ENCODE results near the gene CARNS1. TPM values are rescaled to one million over a fixed set of nuclear protein-coding genes. Genes with fewer than 3 reads are reported as not detected.

CARNS1 gene
- total and polyA plus RNA-seq, 12 donors, result 0.10 to 0.80 (median 0.35) TPM; not detected in 1

DNA sequence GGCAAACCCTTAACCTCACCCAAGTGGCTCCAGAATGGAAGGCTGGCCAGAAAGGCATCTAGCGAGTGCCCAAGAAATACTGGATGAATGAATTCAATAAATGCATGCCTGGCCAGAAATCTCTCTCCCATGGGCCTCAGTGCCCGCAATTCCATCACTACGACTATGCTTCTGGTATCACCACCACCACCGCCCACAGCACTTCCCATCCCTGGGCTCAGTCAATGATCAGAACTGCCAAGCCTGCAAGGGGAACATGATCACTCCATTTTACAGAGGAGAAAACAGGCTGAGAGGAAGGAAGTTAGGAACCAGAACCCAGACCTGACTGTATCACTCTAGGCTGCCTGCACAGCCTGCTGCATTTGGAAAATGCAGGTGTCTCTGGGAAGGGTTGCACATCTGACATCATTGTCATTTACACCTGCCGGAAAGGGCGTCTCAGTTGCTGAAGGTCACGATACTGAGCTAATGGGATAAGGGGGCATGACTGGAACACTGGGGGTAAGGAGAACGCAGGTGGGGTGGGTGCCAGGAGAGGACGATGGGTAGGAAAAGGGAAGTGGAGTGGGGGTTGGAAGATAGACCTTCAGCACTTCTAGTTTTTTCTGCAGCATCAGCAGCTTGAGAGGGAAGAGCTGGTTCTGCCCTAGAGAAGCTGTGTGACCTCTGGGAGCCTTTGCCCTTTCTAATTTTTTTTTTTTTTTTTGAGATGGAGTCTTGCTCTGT, 33.8 kb downstream of the CARNS1 start:
- Histone ChIP-seq H3K27me3 (no peaks in the 10 kb centered on the region), H3K36me3 (replicated peaks in 1 of 2) (no peaks in the 10 kb centered on the region), H3K4me1 (replicated peaks in 1 of 2) (peaks cover 0 to 2% of the 10 kb centered on the region in 2 donors), H3K27ac (peak overlapping the region in 1 of 5 donors; percentile 45), H3K9me3 (replicated peaks in 1 of 3) (no peaks in the 10 kb centered on the region), H3K4me3 (no peak overlapping the region)
- intact Hi-C loops (cut with DNase I), result no loop called here
- no peak for DNase-seq
- 61 to 73% (median 65%) methylated on average over 9 of the region's 9 CpGs for WGBS, 4 donors
- TF ChIP-seq, protein P1, sequence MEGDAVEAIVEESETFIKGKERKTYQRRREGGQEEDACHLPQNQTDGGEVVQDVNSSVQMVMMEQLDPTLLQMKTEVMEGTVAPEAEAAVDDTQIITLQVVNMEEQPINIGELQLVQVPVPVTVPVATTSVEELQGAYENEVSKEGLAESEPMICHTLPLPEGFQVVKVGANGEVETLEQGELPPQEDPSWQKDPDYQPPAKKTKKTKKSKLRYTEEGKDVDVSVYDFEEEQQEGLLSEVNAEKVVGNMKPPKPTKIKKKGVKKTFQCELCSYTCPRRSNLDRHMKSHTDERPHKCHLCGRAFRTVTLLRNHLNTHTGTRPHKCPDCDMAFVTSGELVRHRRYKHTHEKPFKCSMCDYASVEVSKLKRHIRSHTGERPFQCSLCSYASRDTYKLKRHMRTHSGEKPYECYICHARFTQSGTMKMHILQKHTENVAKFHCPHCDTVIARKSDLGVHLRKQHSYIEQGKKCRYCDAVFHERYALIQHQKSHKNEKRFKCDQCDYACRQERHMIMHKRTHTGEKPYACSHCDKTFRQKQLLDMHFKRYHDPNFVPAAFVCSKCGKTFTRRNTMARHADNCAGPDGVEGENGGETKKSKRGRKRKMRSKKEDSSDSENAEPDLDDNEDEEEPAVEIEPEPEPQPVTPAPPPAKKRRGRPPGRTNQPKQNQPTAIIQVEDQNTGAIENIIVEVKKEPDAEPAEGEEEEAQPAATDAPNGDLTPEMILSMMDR (IDR thresholded peaks at IDR 0.05), result no peak
- no peak for TF ChIP-seq POLR2A (IDR thresholded peaks at IDR 0.05)

DNA sequence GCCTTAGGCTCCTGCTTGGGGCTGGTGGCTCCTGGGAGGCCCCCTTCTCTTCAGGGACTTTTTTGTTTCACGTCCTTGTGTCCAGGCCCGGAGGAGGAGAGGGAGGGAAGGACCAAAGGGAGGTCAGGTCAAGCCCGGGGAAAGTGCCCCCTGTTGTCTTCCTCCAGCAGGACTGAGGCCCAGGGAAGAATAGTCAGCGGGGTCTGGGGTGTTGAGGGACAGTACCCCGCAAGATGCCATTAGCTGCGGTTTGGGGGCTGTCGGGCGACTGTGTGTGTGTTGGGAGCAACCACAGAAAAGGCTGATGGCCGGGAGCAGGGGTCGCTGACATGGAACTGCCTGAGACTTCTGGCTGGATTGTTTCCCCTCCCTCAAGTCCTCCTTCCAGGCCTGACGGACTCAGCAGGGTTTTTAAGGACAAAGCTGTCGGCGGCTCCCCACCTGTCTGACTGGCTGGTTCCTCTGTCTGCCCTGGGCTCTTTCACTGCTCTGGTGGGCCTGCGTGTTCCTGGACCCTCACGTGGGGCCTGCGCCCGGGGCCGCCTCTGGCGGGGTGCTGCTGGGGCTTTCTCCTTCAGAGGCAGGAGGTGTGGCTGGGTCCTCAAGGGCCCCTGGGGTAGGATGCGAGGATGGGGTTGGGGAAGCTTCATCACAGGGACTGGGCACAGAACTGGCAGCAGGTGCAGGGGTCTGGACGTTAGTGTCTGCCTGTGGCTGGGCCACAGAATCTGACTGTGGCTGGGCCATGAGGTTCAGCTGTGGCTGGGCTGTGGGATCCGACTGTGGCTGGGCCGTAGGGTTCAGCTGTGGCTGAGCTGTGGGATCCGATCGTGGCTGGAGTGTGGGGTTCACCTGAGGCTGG, 35.5 kb downstream of the CARNS1 start:
- TF ChIP-seq, protein P1 (IDR thresholded peaks at IDR 0.05), result no peak
- TF ChIP-seq POLR2A (IDR thresholded peaks at IDR 0.05), result no peak

GRCh38 chr11:67451658-67451976, 36.1 kb downstream of the CARNS1 start:
- no peak for DNase-seq
- Histone ChIP-seq H3K9me3 (replicated peaks in 1 of 3) (no peaks in the 10 kb centered on the region), H3K36me3 (replicated peaks in 1 of 2) (no peaks in the 10 kb centered on the region), H3K4me1 (replicated peaks in 1 of 2) (no peaks in the 10 kb centered on the region), H3K27me3 (no peaks in the 10 kb centered on the region), H3K4me3 (no peak overlapping the region), H3K27ac (no peak overlapping the region)
- intact Hi-C loops (cut with DNase I), result no loop called here
- TF ChIP-seq, protein P1 (IDR thresholded peaks at IDR 0.05), result no peak
- no peak for TF ChIP-seq POLR2A (IDR thresholded peaks at IDR 0.05)
- 91 to 94% (median 92%) methylated on average over 12 to 14 of the region's 14 CpGs for WGBS, 4 donors

More for the DNA sequence above, 35.5 kb downstream of the CARNS1 start:
- no peaks in the 10 kb centered on the region for H3K36me3 ChIP-seq (replicated peaks in 1 of 2)
- no peaks in the 10 kb centered on the region for H3K9me3 ChIP-seq (replicated peaks in 1 of 3)
- H3K4me3 ChIP-seq, result no peak overlapping the region
- H3K4me1 ChIP-seq (replicated peaks in 1 of 2), result no peaks in the 10 kb centered on the region
- H3K27ac ChIP-seq, result no peak overlapping the region
- H3K27me3 ChIP-seq, result no peaks in the 10 kb centered on the region
- 85 to 92% (median 90%) methylated on average over 13 to 25 of the region's 25 CpGs for WGBS, 4 donors
- DNase-seq, result no peak
- intact Hi-C loops (cut with DNase I), result no loop called here

DNA sequence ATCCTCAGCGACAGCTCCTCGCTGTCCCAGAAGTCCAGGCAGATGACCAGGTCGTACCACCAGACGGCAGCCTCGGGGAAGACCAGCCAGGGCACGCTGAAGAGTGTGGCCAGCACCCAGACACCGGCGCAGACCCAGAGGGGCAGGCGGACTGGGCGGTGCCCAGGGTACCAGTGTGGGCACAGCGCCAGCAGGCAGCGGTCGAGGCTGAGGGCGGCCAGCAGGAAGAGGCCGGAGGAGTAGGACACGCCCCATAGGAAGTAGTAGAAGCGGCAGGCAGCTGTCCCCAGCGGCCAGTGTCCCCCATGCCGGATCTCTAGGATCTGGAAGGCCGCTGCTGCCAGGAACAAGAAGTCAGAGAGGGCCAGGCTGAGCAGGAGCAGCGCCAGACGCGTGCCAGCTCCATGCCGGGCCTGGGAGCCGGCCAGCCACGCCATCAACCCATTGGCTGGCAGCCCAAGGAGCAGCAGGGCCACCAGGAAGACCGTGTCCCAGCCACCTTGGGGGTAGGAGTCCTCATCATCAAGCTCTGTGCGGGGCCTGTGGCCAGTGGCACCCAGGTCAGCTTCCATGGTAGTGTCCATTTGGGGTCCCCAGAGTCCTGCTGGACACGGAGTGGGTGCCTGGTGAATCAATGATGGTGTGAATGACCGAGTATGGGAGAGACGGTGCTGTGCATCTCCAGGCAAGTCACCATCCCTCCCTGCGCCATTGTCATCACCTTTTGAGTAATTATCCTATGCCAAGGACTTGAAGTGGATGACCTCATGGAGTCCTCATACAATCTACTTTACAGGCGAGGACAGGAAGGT, 36.9 kb downstream of the CARNS1 start, which contains the start of gene GPR152:
Gene GPR152 (minus strand): TSS at position 589 of the 812 bp plus-strand sequence. CDS start 5 bp downstream, at position 584.
- peak within 1 kb of the TSS in 1 of 5 donors; percentile 58 for H3K27ac ChIP-seq
- H3K27me3 ChIP-seq, result no peaks in the 10 kb centered on the region
- H3K9me3 ChIP-seq (replicated peaks in 1 of 3), result no peaks in the 10 kb centered on the region
- H3K4me3 ChIP-seq, result no peak within 1 kb of the TSS
- no peaks in the 10 kb centered on the region for H3K36me3 ChIP-seq (replicated peaks in 1 of 2)
- intact Hi-C loops (cut with DNase I), result no loop called here
- WGBS, 4 donors, result 76 to 91% (median 80%) methylated on average over 15 to 33 of the region's 33 CpGs
- no peaks in the 10 kb centered on the region for H3K4me1 ChIP-seq (replicated peaks in 1 of 2)
- TF ChIP-seq, protein P1 (IDR thresholded peaks at IDR 0.05), result peak in 2 of 6 experiments; percentile 14 to 18
- no peak for TF ChIP-seq POLR2A (IDR thresholded peaks at IDR 0.05)
- peak in 5 of 7 donors; percentile 34 to 61 (median 40) for DNase-seq
